NB4 (cell line): Measurements from ENCODE around the gene MAP3K15.

Source experiments
- MYC ChIP-seq: IDR thresholded peaks from 2 replicates; pipeline ENCODE4 v1.6.1; 2011; ENCODE audit warnings: low read depth, low read length
- POLR2A ChIP-seq: IDR thresholded peaks from 2 replicates; pipeline ENCODE4 v1.6.1; 2011; ENCODE audit warnings: mild to moderate bottlenecking; ENCODE audit not compliant: insufficient read length; ENCODE audit errors: extremely low read depth
- TF ChIP-seq, protein P1 (sequence below): IDR thresholded peaks from one replicate; pipeline ENCODE4 v1.5.1; 2012; ENCODE audit warnings: low read depth, low read length

GRCh38 chrX:19446397-19446796 lies 68.9 kb downstream of the MAP3K15 start:
- TF ChIP-seq, protein P1, sequence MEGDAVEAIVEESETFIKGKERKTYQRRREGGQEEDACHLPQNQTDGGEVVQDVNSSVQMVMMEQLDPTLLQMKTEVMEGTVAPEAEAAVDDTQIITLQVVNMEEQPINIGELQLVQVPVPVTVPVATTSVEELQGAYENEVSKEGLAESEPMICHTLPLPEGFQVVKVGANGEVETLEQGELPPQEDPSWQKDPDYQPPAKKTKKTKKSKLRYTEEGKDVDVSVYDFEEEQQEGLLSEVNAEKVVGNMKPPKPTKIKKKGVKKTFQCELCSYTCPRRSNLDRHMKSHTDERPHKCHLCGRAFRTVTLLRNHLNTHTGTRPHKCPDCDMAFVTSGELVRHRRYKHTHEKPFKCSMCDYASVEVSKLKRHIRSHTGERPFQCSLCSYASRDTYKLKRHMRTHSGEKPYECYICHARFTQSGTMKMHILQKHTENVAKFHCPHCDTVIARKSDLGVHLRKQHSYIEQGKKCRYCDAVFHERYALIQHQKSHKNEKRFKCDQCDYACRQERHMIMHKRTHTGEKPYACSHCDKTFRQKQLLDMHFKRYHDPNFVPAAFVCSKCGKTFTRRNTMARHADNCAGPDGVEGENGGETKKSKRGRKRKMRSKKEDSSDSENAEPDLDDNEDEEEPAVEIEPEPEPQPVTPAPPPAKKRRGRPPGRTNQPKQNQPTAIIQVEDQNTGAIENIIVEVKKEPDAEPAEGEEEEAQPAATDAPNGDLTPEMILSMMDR: no peak
- no peak for TF ChIP-seq POLR2A
- TF ChIP-seq MYC: no peak
